ENCODE measurements around the gene TMA7. TPM values are rescaled to one million over a fixed set of nuclear protein-coding genes. Genes with fewer than 3 reads are reported as not detected.

The TMA7 gene
- total and polyA plus RNA-seq, 2 of the 13 experiments (the other 11 are each of a cell fraction or from before 2014, with no cell fraction given) = 100 to 486 TPM

DNA sequence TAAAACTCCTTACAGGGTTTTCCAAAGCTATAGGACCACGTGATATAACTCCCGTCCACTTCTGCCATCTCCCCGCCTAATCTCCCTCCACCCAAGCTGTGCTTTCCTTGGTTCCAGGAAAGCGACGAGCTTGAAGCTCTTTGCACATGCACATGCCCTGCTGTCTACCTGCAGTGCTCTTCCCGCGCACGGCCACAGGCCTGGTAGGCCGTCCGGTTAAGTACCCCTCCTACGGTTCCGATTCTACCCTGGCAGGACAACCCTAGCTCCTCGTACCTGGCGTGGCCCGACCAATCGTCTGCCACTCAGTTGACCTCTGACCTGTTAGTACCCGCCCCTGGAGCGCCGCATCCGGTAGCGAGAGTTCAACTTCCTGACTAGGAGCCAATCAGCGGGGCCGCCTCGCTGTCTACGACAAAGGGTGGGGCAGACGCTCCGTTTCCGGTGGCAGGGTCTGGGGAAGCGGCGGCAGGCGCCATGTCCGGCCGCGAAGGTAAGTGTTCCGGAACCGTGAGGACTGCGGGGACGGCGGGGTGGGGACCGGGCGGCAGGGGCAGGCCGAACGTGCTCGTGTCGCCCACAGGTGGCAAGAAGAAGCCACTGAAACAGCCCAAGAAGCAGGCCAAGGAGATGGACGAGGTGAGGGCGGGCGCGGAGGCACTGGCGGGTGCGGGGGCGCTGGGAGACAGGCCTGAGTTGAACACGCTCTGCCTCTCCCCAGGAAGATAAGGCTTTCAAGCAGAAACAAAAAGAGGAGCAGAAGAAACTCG is at the start of gene TMA7, which contains the start of gene CCDC51 (continued):
- TF ChIP-seq, protein P1, sequence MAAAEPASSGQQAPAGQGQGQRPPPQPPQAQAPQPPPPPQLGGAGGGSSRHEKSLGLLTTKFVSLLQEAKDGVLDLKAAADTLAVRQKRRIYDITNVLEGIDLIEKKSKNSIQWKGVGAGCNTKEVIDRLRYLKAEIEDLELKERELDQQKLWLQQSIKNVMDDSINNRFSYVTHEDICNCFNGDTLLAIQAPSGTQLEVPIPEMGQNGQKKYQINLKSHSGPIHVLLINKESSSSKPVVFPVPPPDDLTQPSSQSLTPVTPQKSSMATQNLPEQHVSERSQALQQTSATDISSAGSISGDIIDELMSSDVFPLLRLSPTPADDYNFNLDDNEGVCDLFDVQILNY (CRISPR knock-in tag; conservative IDR thresholded peaks at IDR 0.05) = no peak; the same call in 1 of the 2 replicates
- no peak for TF ChIP-seq ZZZ3 (CRISPR knock-in tag; IDR thresholded peaks at IDR 0.05; ENCODE audit: borderline replicate concordance)
- TF ChIP-seq, protein P2, sequence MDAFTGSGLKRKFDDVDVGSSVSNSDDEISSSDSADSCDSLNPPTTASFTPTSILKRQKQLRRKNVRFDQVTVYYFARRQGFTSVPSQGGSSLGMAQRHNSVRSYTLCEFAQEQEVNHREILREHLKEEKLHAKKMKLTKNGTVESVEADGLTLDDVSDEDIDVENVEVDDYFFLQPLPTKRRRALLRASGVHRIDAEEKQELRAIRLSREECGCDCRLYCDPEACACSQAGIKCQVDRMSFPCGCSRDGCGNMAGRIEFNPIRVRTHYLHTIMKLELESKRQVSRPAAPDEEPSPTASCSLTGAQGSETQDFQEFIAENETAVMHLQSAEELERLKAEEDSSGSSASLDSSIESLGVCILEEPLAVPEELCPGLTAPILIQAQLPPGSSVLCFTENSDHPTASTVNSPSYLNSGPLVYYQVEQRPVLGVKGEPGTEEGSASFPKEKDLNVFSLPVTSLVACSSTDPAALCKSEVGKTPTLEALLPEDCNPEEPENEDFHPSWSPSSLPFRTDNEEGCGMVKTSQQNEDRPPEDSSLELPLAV (CRISPR knock-in tag; conservative IDR thresholded peaks at IDR 0.05; ENCODE audit: low read depth) = no peak
- no peak for TF ChIP-seq ZNF589 (CRISPR knock-in tag; conservative IDR thresholded peaks at IDR 0.05)
- peak; percentile 95 for TF ChIP-seq ATF1 (CRISPR knock-in tag; IDR thresholded peaks at IDR 0.05)
- no peak for TF ChIP-seq ZFP37 (CRISPR knock-in tag; IDR thresholded peaks at IDR 0.05; ENCODE audit: borderline replicate concordance)
- no peak; the same call in 1 of the 2 replicates for TF ChIP-seq ZBTB43 (CRISPR knock-in tag; conservative IDR thresholded peaks at IDR 0.05)
- no peak for TF ChIP-seq AHR (CRISPR knock-in tag; IDR thresholded peaks at IDR 0.05)
- no peak for TF ChIP-seq ZNF713 (CRISPR knock-in tag; IDR thresholded peaks at IDR 0.05)
- TF ChIP-seq ZNF282 (IDR thresholded peaks at IDR 0.05; ENCODE audit: partially characterized antibody) = no peak
- TF ChIP-seq KLF12 (CRISPR knock-in tag; IDR thresholded peaks at IDR 0.05; ENCODE audit: borderline replicate concordance) = peak; percentile 85
- 0 out of 2 replicates have a peak, but pooled peaks have one; percentile 64 for TF ChIP-seq TIGD3 (CRISPR knock-in tag; IDR thresholded peaks at IDR 0.05; ENCODE audit: borderline replicate concordance)
- no peak for TF ChIP-seq NPAS2 (CRISPR knock-in tag; IDR thresholded peaks at IDR 0.05; ENCODE audit: borderline replicate concordance)
- TF ChIP-seq, protein P3, sequence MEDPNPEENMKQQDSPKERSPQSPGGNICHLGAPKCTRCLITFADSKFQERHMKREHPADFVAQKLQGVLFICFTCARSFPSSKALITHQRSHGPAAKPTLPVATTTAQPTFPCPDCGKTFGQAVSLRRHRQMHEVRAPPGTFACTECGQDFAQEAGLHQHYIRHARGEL (CRISPR knock-in tag; IDR thresholded peaks at IDR 0.05) = peak; percentile 85; the same call in 1 of the 2 replicates
- TF ChIP-seq ZNF329 (CRISPR knock-in tag; IDR thresholded peaks at IDR 0.05; ENCODE audit: low read depth) = 0 out of 2 replicates have a peak, but pooled peaks have one; percentile 57
- no peak for TF ChIP-seq DBP (CRISPR knock-in tag; IDR thresholded peaks at IDR 0.05; ENCODE audit: not compliant biosample characterization)
- TF ChIP-seq, protein P4, sequence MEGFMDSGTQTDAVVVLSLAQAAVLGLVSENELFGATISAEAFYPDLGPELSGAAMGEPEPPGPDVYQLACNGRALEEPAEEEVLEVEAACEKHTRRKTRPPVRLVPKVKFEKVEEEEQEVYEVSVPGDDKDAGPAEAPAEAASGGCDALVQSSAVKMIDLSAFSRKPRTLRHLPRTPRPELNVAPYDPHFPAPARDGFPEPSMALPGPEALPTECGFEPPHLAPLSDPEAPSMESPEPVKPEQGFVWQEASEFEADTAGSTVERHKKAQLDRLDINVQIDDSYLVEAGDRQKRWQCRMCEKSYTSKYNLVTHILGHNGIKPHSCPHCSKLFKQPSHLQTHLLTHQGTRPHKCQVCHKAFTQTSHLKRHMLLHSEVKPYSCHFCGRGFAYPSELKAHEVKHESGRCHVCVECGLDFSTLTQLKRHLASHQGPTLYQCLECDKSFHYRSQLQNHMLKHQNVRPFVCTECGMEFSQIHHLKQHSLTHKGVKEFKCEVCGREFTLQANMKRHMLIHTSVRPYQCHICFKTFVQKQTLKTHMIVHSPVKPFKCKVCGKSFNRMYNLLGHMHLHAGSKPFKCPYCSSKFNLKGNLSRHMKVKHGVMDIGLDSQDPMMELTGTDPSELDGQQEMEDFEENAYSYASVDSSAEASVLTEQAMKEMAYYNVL (CRISPR knock-in tag; IDR thresholded peaks at IDR 0.05; ENCODE audit: borderline replicate concordance) = no peak
- peak; percentile 43; the same call in 1 of the 2 replicates for TF ChIP-seq ZNF552 (CRISPR knock-in tag; IDR thresholded peaks at IDR 0.05; ENCODE audit: borderline replicate concordance)
- peak; percentile 87 for TF ChIP-seq ZNF547 (CRISPR knock-in tag; IDR thresholded peaks at IDR 0.05)
- TF ChIP-seq PAF1 (CRISPR knock-in tag; IDR thresholded peaks at IDR 0.05) = no peak
